HepG2 (cell line): Measurements from ENCODE around the gene PTK7. TPM values are rescaled to one million over a fixed set of nuclear protein-coding genes. Genes with fewer than 3 reads are reported as not detected.

Experiments used
- MXI1 ChIP-seq: IDR thresholded peaks from 3 replicates; pipeline ENCODE4 v1.6.1; 2012; ENCODE audit warnings: low read depth, low read length, inconsistent platforms, borderline replicate concordance
- PHF8 ChIP-seq: sonication (generic); formaldehyde crosslinking; IDR thresholded peaks from 2 replicates; pipeline ENCODE4 v1.5.0; 2020; ENCODE audit warnings: missing genetic modification reagents
- RCOR2 ChIP-seq: IDR thresholded peaks from 2 replicates; pipeline ENCODE4 v1.6.1; 2016; ENCODE audit warnings: missing biosample characterization, missing genetic modification reagents
- U2AF2 ChIP-seq: fragments of 200-400 bp; formaldehyde crosslinking; IDR thresholded peaks from 2 replicates; pipeline ENCODE4 v1.6.1; 2017; ENCODE audit warnings: low read depth, mild to moderate bottlenecking, low read length
- ZBTB7A ChIP-seq: sonication (generic); formaldehyde crosslinking; IDR thresholded peaks from 2 replicates; pipeline ENCODE4 v1.8.0; 2022; ENCODE audit warnings: mild to moderate bottlenecking, missing genetic modification reagents
- ZFX ChIP-seq: sonication (generic); formaldehyde crosslinking; IDR thresholded peaks from 2 replicates; pipeline ENCODE4 v1.4.0; 2020; ENCODE audit warnings: mild to moderate bottlenecking, low read depth, missing genetic modification reagents, moderate library complexity
- ZNF33A ChIP-seq: sonication (generic); formaldehyde crosslinking; IDR thresholded peaks from 2 replicates; pipeline ENCODE4 v1.5.1; 2020; ENCODE audit warnings: missing genetic modification reagents, mild to moderate bottlenecking, moderate library complexity, borderline replicate concordance
- ZNF432 ChIP-seq: sonication (generic); formaldehyde crosslinking; IDR thresholded peaks from 2 replicates; pipeline ENCODE4 v1.5.0; 2020; ENCODE audit warnings: missing genetic modification reagents, mild to moderate bottlenecking, borderline replicate concordance
- ZNF605 ChIP-seq: sonication (generic); formaldehyde crosslinking; IDR thresholded peaks from 2 replicates; pipeline ENCODE4 v1.8.0; 2022; ENCODE audit warnings: mild to moderate bottlenecking, missing genetic modification reagents
- ZNF749 ChIP-seq: sonication (generic); formaldehyde crosslinking; IDR thresholded peaks from 2 replicates; pipeline ENCODE4 v1.8.0; 2022; ENCODE audit warnings: mild to moderate bottlenecking, missing genetic modification reagents, moderate library complexity, borderline replicate concordance
- polyA plus RNA-seq, 8 experiments: library from polyadenylated mRNA; depleted of rRNA in 3 of 8; stranded (reverse) in 7 of 8; unstranded in 1 of 8; fragments of >200 nt; fragmentation: Illumina TruSeq in 4 of 8; extraction: Trizol in 4 of 8; gene quantifications; 2 replicates each; pipeline versions ENCODE4 v1.2.1 to v1.2.3, GENCODE V29; 2011 to 2016; ENCODE audit warnings: low read depth in 4 of 8, missing spikeins in 1 of 8, mixed read lengths in 1 of 8; ENCODE audit not compliant: insufficient read depth in 1 of 8
- total RNA-seq, 5 experiments: library from RNA; depleted of rRNA; stranded (reverse); fragments of >200 nt; fragmentation: Illumina TruSeq; extraction: Trizol; gene quantifications; 2 replicates each; pipeline ENCODE4 v1.2.3, GENCODE V29; 2016; ENCODE audit warnings: low read depth in 1 of 5
- TF ChIP-seq, protein P1 (sequence below): fragments of 450-650 bp; IDR thresholded peaks from 2 replicates; pipeline ENCODE4 v1.6.1; 2017; ENCODE audit warnings: mild to moderate bottlenecking
- TF ChIP-seq, protein P2 (sequence below): IDR thresholded peaks from 2 replicates; pipeline ENCODE4 v1.4.0; 2020; ENCODE audit warnings: mild to moderate bottlenecking, missing genetic modification reagents
- TF ChIP-seq, protein P3 (sequence below): IDR thresholded peaks from 2 replicates; pipeline ENCODE4 v1.6.1; 2016; ENCODE audit warnings: missing biosample characterization, missing genetic modification reagents, low read depth
- TF ChIP-seq, protein P4 (sequence below): sonication (generic); formaldehyde crosslinking; IDR thresholded peaks from 2 replicates; pipeline ENCODE4 v1.4.0; 2020; ENCODE audit warnings: missing genetic modification reagents

Gene PTK7
- total and polyA plus RNA-seq, 2 of the 13 experiments (the other 11 are each of a cell fraction or from before 2014, with no cell fraction given), result 98.5 to 99.8 TPM

DNA sequence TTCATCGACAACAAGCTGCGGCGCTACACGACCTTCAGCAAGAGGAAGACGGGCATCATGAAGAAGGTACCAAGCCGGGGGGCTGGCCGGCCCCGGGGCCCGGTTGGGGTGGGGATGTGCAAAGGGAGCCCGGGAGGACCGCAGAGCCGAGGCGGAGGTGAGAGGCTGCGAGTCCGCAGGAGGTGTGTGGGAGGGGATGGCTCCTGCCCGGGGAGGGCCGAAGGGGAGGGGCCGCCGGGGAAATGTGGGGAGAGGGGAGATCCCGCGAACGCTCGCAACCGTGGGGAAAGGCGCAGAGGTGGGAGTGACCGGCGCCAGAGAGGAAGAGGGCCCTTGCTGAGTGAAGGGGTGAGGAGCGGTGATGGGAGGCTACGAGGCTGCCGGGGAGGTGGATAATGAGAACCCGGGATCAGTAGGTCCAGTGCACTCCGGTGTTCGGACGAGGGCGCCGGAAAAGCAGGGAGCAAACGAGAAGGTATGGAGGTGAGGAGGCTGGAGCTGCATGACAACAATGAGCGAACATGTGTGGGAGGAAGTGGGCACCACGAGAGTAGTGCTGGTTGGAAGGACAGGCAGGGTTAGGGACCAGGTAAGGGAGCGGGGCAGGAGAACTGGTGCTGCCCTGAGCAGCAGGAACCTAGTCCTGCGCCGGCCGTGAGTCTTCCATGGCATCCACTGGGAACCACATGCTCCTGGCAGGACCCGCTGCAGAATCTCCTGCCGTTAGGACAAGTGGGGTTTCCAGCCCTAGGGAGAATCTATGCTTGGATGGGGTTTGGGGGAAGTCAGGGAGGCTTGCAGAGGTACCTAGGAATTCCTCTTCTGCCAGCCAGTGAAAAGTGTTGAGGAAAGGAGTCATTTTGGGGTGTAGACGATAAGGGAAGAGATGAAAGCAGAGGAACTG lies 96.2 kb downstream of the PTK7 start (continued):
- TF ChIP-seq, protein P1, sequence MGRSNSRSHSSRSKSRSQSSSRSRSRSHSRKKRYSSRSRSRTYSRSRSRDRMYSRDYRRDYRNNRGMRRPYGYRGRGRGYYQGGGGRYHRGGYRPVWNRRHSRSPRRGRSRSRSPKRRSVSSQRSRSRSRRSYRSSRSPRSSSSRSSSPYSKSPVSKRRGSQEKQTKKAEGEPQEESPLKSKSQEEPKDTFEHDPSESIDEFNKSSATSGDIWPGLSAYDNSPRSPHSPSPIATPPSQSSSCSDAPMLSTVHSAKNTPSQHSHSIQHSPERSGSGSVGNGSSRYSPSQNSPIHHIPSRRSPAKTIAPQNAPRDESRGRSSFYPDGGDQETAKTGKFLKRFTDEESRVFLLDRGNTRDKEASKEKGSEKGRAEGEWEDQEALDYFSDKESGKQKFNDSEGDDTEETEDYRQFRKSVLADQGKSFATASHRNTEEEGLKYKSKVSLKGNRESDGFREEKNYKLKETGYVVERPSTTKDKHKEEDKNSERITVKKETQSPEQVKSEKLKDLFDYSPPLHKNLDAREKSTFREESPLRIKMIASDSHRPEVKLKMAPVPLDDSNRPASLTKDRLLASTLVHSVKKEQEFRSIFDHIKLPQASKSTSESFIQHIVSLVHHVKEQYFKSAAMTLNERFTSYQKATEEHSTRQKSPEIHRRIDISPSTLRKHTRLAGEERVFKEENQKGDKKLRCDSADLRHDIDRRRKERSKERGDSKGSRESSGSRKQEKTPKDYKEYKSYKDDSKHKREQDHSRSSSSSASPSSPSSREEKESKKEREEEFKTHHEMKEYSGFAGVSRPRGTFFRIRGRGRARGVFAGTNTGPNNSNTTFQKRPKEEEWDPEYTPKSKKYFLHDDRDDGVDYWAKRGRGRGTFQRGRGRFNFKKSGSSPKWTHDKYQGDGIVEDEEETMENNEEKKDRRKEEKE, result no peak
- TF ChIP-seq ZNF432 (no peak), PHF8 (no peak; the same call in 1 of the 2 replicates), ZNF749 (CRISPR knock-in tag) (no peak), ZFX (CRISPR knock-in tag) (peak; percentile 26), U2AF2 (no peak), ZNF33A (CRISPR knock-in tag) (no peak), ZBTB7A (CRISPR knock-in tag) (peak; percentile 38; the same call in 1 of the 2 replicates), ZNF605 (CRISPR knock-in tag) (peak; percentile 59; the same call in 1 of the 2 replicates), MXI1 (no peak), RCOR2 (CRISPR knock-in tag) (no peak)
- TF ChIP-seq, protein P2, sequence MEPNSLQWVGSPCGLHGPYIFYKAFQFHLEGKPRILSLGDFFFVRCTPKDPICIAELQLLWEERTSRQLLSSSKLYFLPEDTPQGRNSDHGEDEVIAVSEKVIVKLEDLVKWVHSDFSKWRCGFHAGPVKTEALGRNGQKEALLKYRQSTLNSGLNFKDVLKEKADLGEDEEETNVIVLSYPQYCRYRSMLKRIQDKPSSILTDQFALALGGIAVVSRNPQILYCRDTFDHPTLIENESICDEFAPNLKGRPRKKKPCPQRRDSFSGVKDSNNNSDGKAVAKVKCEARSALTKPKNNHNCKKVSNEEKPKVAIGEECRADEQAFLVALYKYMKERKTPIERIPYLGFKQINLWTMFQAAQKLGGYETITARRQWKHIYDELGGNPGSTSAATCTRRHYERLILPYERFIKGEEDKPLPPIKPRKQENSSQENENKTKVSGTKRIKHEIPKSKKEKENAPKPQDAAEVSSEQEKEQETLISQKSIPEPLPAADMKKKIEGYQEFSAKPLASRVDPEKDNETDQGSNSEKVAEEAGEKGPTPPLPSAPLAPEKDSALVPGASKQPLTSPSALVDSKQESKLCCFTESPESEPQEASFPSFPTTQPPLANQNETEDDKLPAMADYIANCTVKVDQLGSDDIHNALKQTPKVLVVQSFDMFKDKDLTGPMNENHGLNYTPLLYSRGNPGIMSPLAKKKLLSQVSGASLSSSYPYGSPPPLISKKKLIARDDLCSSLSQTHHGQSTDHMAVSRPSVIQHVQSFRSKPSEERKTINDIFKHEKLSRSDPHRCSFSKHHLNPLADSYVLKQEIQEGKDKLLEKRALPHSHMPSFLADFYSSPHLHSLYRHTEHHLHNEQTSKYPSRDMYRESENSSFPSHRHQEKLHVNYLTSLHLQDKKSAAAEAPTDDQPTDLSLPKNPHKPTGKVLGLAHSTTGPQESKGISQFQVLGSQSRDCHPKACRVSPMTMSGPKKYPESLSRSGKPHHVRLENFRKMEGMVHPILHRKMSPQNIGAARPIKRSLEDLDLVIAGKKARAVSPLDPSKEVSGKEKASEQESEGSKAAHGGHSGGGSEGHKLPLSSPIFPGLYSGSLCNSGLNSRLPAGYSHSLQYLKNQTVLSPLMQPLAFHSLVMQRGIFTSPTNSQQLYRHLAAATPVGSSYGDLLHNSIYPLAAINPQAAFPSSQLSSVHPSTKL, result no peak
- TF ChIP-seq, protein P3, sequence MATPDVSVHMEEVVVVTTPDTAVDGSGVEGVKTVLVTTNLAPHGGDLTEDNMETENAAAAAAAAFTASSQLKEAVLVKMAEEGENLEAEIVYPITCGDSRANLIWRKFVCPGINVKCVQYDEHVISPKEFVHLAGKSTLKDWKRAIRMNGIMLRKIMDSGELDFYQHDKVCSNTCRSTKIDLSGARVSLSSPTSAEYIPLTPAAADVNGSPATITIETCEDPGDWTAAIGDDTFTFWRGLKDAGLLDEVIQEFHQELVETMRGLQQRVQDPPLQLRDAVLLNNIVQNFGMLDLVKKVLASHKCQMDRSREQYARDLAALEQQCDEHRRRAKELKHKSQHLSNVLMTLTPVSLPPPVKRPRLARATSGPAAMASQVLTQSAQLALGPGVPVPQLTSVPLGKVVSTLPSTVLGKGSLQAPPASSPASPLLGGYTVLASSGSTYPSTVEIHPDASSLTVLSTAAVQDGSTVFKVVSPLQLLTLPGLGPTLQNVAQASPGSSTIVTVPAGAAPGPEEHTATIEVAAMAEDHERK (CRISPR knock-in tag), result no peak
- TF ChIP-seq, protein P4, sequence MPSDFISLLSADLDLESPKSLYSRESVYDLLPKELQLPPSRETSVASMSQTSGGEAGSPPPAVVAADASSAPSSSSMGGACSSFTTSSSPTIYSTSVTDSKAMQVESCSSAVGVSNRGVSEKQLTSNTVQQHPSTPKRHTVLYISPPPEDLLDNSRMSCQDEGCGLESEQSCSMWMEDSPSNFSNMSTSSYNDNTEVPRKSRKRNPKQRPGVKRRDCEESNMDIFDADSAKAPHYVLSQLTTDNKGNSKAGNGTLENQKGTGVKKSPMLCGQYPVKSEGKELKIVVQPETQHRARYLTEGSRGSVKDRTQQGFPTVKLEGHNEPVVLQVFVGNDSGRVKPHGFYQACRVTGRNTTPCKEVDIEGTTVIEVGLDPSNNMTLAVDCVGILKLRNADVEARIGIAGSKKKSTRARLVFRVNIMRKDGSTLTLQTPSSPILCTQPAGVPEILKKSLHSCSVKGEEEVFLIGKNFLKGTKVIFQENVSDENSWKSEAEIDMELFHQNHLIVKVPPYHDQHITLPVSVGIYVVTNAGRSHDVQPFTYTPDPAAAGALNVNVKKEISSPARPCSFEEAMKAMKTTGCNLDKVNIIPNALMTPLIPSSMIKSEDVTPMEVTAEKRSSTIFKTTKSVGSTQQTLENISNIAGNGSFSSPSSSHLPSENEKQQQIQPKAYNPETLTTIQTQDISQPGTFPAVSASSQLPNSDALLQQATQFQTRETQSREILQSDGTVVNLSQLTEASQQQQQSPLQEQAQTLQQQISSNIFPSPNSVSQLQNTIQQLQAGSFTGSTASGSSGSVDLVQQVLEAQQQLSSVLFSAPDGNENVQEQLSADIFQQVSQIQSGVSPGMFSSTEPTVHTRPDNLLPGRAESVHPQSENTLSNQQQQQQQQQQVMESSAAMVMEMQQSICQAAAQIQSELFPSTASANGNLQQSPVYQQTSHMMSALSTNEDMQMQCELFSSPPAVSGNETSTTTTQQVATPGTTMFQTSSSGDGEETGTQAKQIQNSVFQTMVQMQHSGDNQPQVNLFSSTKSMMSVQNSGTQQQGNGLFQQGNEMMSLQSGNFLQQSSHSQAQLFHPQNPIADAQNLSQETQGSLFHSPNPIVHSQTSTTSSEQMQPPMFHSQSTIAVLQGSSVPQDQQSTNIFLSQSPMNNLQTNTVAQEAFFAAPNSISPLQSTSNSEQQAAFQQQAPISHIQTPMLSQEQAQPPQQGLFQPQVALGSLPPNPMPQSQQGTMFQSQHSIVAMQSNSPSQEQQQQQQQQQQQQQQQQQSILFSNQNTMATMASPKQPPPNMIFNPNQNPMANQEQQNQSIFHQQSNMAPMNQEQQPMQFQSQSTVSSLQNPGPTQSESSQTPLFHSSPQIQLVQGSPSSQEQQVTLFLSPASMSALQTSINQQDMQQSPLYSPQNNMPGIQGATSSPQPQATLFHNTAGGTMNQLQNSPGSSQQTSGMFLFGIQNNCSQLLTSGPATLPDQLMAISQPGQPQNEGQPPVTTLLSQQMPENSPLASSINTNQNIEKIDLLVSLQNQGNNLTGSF, result no peak
